DND-41 (cell line): ENCODE measurements around the gene POLR2J.

Experiments used
- ATAC-seq: fragments of 200-7000 bp; cut with Tn5 transposase; 3 replicates; pipeline ENCODE4 v1.9.1; 2021; ENCODE audit warnings: low read depth; ENCODE audit not compliant: insufficient read depth
- DNase-seq: peaks from one replicate; pipeline ENCODE4 v3.0.0-alpha.2; 2020
- H2AFZ ChIP-seq: 2 replicates; pipeline ENCODE4 v1.6.0; 2012; ENCODE audit warnings: low read depth, low read length
- H3K27ac ChIP-seq: 2 replicates; pipeline ENCODE4 v1.5.1; 2012; ENCODE audit warnings: low read length, inconsistent platforms
- H3K27me3 ChIP-seq: fragments of 200-600 bp; sonication (generic); 2 replicates; pipeline ENCODE4 v1.6.0; 2012; ENCODE audit warnings: low read length, mild to moderate bottlenecking, inconsistent platforms; ENCODE audit not compliant: insufficient read depth, poor library complexity
- H3K36me3 ChIP-seq: 2 replicates; pipeline ENCODE4 v1.5.1; 2012; ENCODE audit warnings: low read length, inconsistent platforms; ENCODE audit not compliant: insufficient read depth
- H3K4me1 ChIP-seq: 2 replicates; pipeline ENCODE4 v1.5.1; 2012; ENCODE audit warnings: mild to moderate bottlenecking, low read length; ENCODE audit not compliant: insufficient read depth
- H3K4me2 ChIP-seq: 2 replicates; pipeline ENCODE4 v1.6.0; 2012; ENCODE audit warnings: mild to moderate bottlenecking, moderate library complexity, low read length, inconsistent platforms; ENCODE audit not compliant: insufficient read depth
- H3K4me3 ChIP-seq, 2 experiments: fragments of 200-600 bp in 1 of 2; shearing (Covaris generic) in 1 of 2; 2 replicates each; pipeline ENCODE4 v1.5.1; 2012 to 2016; ENCODE audit warnings: inconsistent platforms in 2 of 2, low read length in 2 of 2, mild to moderate bottlenecking in 2 of 2, low read depth in 1 of 2, moderate library complexity in 1 of 2
- H3K79me2 ChIP-seq: 2 replicates; pipeline ENCODE4 v1.6.0; 2012; ENCODE audit warnings: low read length, inconsistent platforms; ENCODE audit not compliant: insufficient read depth
- H3K9ac ChIP-seq: 2 replicates; pipeline ENCODE4 v1.6.0; 2012; ENCODE audit warnings: low read depth, mild to moderate bottlenecking, inconsistent platforms, low read length, moderate library complexity
- H3K9me3 ChIP-seq: 2 replicates; pipeline ENCODE4 v1.5.1; 2012; ENCODE audit warnings: low read length, moderate library complexity, mild to moderate bottlenecking, inconsistent platforms; ENCODE audit not compliant: insufficient read depth, severe bottlenecking
- H4K20me1 ChIP-seq: 2 replicates; pipeline ENCODE4 v1.6.0; 2012; ENCODE audit warnings: low read length; ENCODE audit not compliant: insufficient read depth
- CTCF ChIP-seq: IDR thresholded peaks from 2 replicates; pipeline ENCODE4 v1.5.1; 2012; ENCODE audit warnings: borderline replicate concordance, low read length, moderate library complexity, mild to moderate bottlenecking; ENCODE audit not compliant: poor library complexity, severe bottlenecking; ENCODE audit errors: extremely low read depth
- EZH2 ChIP-seq: IDR thresholded peaks from 3 replicates; pipeline ENCODE4 v1.6.1; 2012; ENCODE audit warnings: borderline replicate concordance, low read depth, mild to moderate bottlenecking, moderate library complexity, low read length, inconsistent platforms; ENCODE audit not compliant: severe bottlenecking

Gene POLR2J

GRCh38 chr7:102427019-102427405 lies 51.7 kb downstream of the POLR2J start:
- no peak overlapping the region for H3K4me3 ChIP-seq
- no peak for TF ChIP-seq EZH2
- TF ChIP-seq CTCF, result no peak
- no peak overlapping the region for H3K4me2 ChIP-seq
- no peak overlapping the region for H3K27ac ChIP-seq
- H3K27me3 ChIP-seq, result no peaks in the 10 kb centered on the region
- H3K4me1 ChIP-seq, result no peaks in the 10 kb centered on the region
- H4K20me1 ChIP-seq, result peaks cover 10% of the 10 kb centered on the region; the same call in 1 of the 2 replicates
- ATAC-seq, result no peak
- no peaks in the 10 kb centered on the region; the same call in 1 of the 2 replicates for H3K79me2 ChIP-seq
- H3K9me3 ChIP-seq, result no peaks in the 10 kb centered on the region
- no peak for DNase-seq
- no peak overlapping the region for H2AFZ ChIP-seq
- H3K9ac ChIP-seq, result no peak overlapping the region
- H3K36me3 ChIP-seq, result peaks cover 42% of the 10 kb centered on the region

DNA sequence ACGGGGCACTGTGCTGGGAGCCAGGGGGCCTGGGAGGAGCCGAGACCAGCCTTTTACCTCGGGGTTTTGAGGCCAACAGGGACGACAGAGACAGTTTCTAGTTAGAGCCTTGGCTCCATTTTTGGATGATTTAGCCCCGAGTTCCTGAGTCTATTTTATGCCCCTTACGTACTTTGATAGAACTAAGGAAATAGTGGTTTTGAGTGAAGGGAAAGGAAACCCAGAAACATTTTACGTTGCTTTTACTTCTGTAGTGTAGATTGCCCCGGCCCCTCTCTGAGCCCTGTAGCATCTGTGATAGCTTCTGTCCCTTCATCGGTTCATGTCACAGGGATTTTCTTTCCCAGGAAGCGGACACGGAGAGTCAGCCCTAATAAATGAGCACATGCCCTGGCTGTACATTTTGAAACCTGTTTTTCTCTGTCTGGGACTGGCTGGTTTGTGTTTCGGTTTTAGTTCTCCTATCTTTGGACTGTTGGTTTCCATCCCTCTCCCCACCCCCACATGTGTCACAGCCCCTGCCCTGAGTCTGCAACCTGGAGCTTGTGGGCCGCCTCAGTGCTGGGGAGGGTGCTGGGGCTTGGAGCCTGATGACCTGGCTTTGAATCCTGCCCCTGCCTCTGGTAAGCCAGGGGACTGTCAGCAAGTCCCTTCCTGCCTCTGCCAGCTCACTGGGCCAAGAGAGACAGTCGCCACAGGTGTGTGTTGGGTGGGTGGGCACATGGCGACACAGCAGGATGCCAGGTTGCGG lies 52.3 kb downstream of the POLR2J start:
- Histone ChIP-seq H3K4me1 (no peaks in the 10 kb centered on the region), H3K9ac (no peak overlapping the region), H3K4me3 (no peak overlapping the region), H3K27me3 (no peaks in the 10 kb centered on the region), H3K9me3 (no peaks in the 10 kb centered on the region), H4K20me1 (peaks cover 10% of the 10 kb centered on the region; the same call in 1 of the 2 replicates), H3K4me2 (no peak overlapping the region), H3K27ac (no peak overlapping the region), H3K79me2 (no peaks in the 10 kb centered on the region; the same call in 1 of the 2 replicates), H3K36me3 (peaks cover 46% of the 10 kb centered on the region), H2AFZ (no peak overlapping the region)
- peak; percentile 53 for ATAC-seq
- no peak for TF ChIP-seq CTCF
- TF ChIP-seq EZH2, result no peak
- no peak for DNase-seq

DNA sequence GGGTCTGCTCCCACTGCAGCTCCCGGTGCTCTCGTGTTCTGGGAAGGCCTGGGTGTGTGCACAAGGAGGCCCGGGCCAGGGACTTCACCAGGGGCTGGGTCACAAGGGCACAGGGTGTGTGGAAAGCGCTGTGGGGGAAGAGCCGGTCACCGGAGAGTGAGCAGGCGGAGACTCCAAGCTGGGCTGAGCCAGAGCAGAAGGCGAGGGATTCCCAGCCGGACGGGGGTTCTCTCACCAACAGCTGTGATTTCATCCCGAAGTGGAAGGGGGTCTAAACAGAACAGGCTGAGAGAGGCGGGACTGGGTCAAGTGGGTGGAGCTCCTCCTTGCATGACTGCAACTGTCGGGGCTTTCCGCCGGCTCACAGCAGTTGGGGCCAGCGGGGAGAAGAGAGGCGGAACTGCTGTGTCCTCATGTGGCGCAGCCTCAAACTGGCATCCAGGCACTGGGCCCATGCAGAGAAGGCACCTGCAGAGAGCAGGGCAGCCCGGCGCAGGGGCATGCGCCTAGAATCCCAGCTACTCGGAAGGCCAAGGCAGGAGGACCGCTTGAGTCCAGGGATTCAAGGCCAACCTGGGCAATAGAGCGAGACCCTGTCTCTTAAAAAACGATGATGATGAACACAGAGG lies 53.0 kb downstream of the POLR2J start:
- Histone ChIP-seq H3K4me2 (no peak overlapping the region), H3K9me3 (no peaks in the 10 kb centered on the region), H3K27me3 (no peaks in the 10 kb centered on the region), H3K27ac (no peak overlapping the region), H3K36me3 (peaks cover 51% of the 10 kb centered on the region), H3K9ac (no peak overlapping the region), H3K4me3 (no peak overlapping the region), H3K4me1 (no peaks in the 10 kb centered on the region), H4K20me1 (peaks cover 10% of the 10 kb centered on the region; the same call in 1 of the 2 replicates), H2AFZ (no peak overlapping the region), H3K79me2 (no peaks in the 10 kb centered on the region; the same call in 1 of the 2 replicates)
- no peak for TF ChIP-seq EZH2
- no peak for TF ChIP-seq CTCF
- ATAC-seq (peak; percentile 44; the same call in 2 of the 3 replicates), DNase-seq (peak; percentile 18)
